CD4-positive, alpha-beta T cell (primary cell): ENCODE results near the gene SWAP70. TPM values are rescaled to one million over a fixed set of nuclear protein-coding genes. Genes with fewer than 3 reads are reported as not detected.

Experiments
- ATAC-seq: fragments of 200-7000 bp; cut with Tn5 transposase; one replicate; pipeline ENCODE4 v1.10.0; 2022; ENCODE audit warnings: mild to moderate bottlenecking; ENCODE audit not compliant: poor library complexity
- CTCF ChIA-PET: fragments of 350-600 bp; sonication (Branson Sonifier 250); formaldehyde crosslinking; loops from one replicate; lab custom pipeline; 2021; ENCODE audit warnings: antibody characterized with exemption, inconsistent platforms; lab: Charles Lee
- POLR2A ChIA-PET: fragments of 350-600 bp; sonication (Branson Sonifier 250); formaldehyde crosslinking; loops from one replicate; lab custom pipeline; 2021; ENCODE audit warnings: antibody characterized with exemption, inconsistent platforms; lab: Charles Lee
- DNase-seq, 14 experiments: peaks; one replicate each; pipeline ENCODE4 v3.0.0-alpha.2; 2013 to 2020; ENCODE audit warnings: mixed read lengths in 2 of 14
- H3K27ac ChIP-seq, 2 donors: one replicate each; pipeline versions ENCODE4 v1.5.1 to v1.7.0; 2013; ENCODE audit warnings: low read length in 2 of 2, low read depth in 1 of 2, mild to moderate bottlenecking in 1 of 2
- H3K27me3 ChIP-seq, 2 experiments: 1 replicate in 1 of 2; 2 replicates in 1 of 2; pipeline versions ENCODE4 v1.6.1 to v1.7.0; 2013; ENCODE audit warnings: low read length in 2 of 2, control low read depth in 1 of 2, mild to moderate bottlenecking in 1 of 2, moderate library complexity in 1 of 2; ENCODE audit not compliant: insufficient read depth in 2 of 2, control insufficient read depth in 1 of 2
- H3K36me3 ChIP-seq: one replicate; pipeline ENCODE4 v1.6.1; 2013; ENCODE audit warnings: low read length, control low read depth; ENCODE audit not compliant: insufficient read depth
- H3K4me1 ChIP-seq: one replicate; pipeline ENCODE4 v1.6.1; 2013; ENCODE audit warnings: low read length, control low read depth; ENCODE audit not compliant: insufficient read depth
- H3K4me3 ChIP-seq: one replicate; pipeline ENCODE4 v1.5.1; 2013; ENCODE audit warnings: mild to moderate bottlenecking, low read length, moderate library complexity
- H3K9me3 ChIP-seq, 2 experiments: 1 replicate in 1 of 2; 2 replicates in 1 of 2; pipeline versions ENCODE4 v1.6.1 to v1.7.0; 2013; ENCODE audit warnings: low read length in 2 of 2, mild to moderate bottlenecking in 2 of 2, control low read depth in 1 of 2, moderate library complexity in 1 of 2; ENCODE audit not compliant: control insufficient read depth in 1 of 2, insufficient read depth in 1 of 2
- H3K27ac Mint-ChIP-seq: one replicate; pipeline ENCODE4 v1.8.0; 2020; ENCODE audit warnings: mixed read lengths
- H3K27me3 Mint-ChIP-seq: one replicate; pipeline ENCODE4 v1.8.0; 2021; ENCODE audit warnings: mixed read lengths
- H3K36me3 Mint-ChIP-seq: one replicate; pipeline ENCODE4 v1.8.0; 2021; ENCODE audit warnings: low read depth, mixed read lengths
- H3K4me1 Mint-ChIP-seq: one replicate; pipeline ENCODE4 v1.8.0; 2021; ENCODE audit warnings: low read depth, mixed read lengths
- H3K4me3 Mint-ChIP-seq: one replicate; pipeline ENCODE4 v1.8.0; 2020; ENCODE audit warnings: mild to moderate bottlenecking, mixed read lengths
- H3K9me3 Mint-ChIP-seq: one replicate; pipeline ENCODE4 v1.8.0; 2020; ENCODE audit warnings: mixed read lengths
- CTCF ChIP-seq: fragments of 200-600 bp; IDR thresholded peaks from one replicate; pipeline ENCODE4 v1.8.0; 2022; ENCODE audit warnings: antibody characterized with exemption, mild to moderate bottlenecking
- intact Hi-C, 2 experiments: fragments of 100-400 bp; cut with DNase I in 1 of 2; cut with micrococcal nuclease in 1 of 2; formaldehyde crosslinking; loops; one replicate each; pipeline versions ENCODE4 v1.15.1 to v1.9.0; 2023 to 2025; cut with DNase I, micrococcal nuclease
- total RNA-seq, 174 experiments: library from RNA in 2 of 174; stranded (reverse) in 2 of 174; gene quantifications; one replicate each; pipeline ENCODE4 v1.2.3 and lab custom pipeline; 2021 to 2026

The SWAP70 gene
- total RNA-seq, 2 experiments from 2014 or later = 4.0 to 4.1 TPM

GRCh38 chr11:9726321-9727022 lies 62.6 kb downstream of the SWAP70 start:
- Mint-ChIP-seq H3K4me1 (no peaks in the 10 kb centered on the region), H3K27me3 (no peaks in the 10 kb centered on the region), H3K4me3 (no peak overlapping the region), H3K9me3 (no peaks in the 10 kb centered on the region), H3K27ac (no peak overlapping the region), H3K36me3 (no peaks in the 10 kb centered on the region)
- DNase-seq (no peak), ATAC-seq (no peak)
- Histone ChIP-seq H3K9me3 (no peaks in the 10 kb centered on the region), H3K27ac (no peak overlapping the region), H3K4me1 (no peaks in the 10 kb centered on the region), H3K27me3 (no peaks in the 10 kb centered on the region), H3K36me3 (no peaks in the 10 kb centered on the region), H3K4me3 (no peak overlapping the region)
- no peak for TF ChIP-seq CTCF
- POLR2A ChIA-PET = no interaction called here
- intact Hi-C loops = no loop called here
- CTCF ChIA-PET = no interaction called here

- Mint-ChIP-seq H3K9me3 (no peaks in the 10 kb centered on the region), H3K4me1 (no peaks in the 10 kb centered on the region), H3K27me3 (no peaks in the 10 kb centered on the region), H3K4me3 (no peak overlapping the region), H3K36me3 (peaks cover 6% of the 10 kb centered on the region), H3K27ac (no peak overlapping the region)
- Histone ChIP-seq H3K4me3 (no peak overlapping the region), H3K4me1 (no peaks in the 10 kb centered on the region), H3K9me3 (no peaks in the 10 kb centered on the region), H3K36me3 (no peaks in the 10 kb centered on the region), H3K27me3 (no peaks in the 10 kb centered on the region), H3K27ac (no peak overlapping the region)
- intact Hi-C loops = no loop called here
- CTCF ChIA-PET = no interaction called here
- POLR2A ChIA-PET = no interaction called here
- no peak for TF ChIP-seq CTCF
- DNase-seq (no peak), ATAC-seq (no peak)
These were observed 64.2 kb downstream of the SWAP70 start for GRCh38 chr11:9728058-9728457.

- no peak for TF ChIP-seq CTCF
- POLR2A ChIA-PET = no interaction called here
- no peaks in the 10 kb centered on the region for H3K36me3 ChIP-seq
- no peaks in the 10 kb centered on the region for H3K4me1 Mint-ChIP-seq
- H3K27ac ChIP-seq = no peak overlapping the region
- peaks cover 9% of the 10 kb centered on the region for H3K9me3 Mint-ChIP-seq
- CTCF ChIA-PET = no interaction called here
- H3K27me3 ChIP-seq = no peaks in the 10 kb centered on the region
- DNase-seq = no peak
- no peak for ATAC-seq
- H3K4me3 Mint-ChIP-seq = no peak overlapping the region
- H3K27ac Mint-ChIP-seq = no peak overlapping the region
- H3K4me1 ChIP-seq = no peaks in the 10 kb centered on the region
- H3K27me3 Mint-ChIP-seq = no peaks in the 10 kb centered on the region
- H3K4me3 ChIP-seq = no peak overlapping the region
- H3K9me3 ChIP-seq = peaks cover 0 to 11% of the 10 kb centered on the region in 2 experiments
- peaks cover 28% of the 10 kb centered on the region for H3K36me3 Mint-ChIP-seq
- intact Hi-C loops = no loop called here
These were observed 67.4 kb downstream of the SWAP70 start for GRCh38 chr11:9731256-9731655.
